ENCODE data around the gene CTPS1.

Gene CTPS1

DNA sequence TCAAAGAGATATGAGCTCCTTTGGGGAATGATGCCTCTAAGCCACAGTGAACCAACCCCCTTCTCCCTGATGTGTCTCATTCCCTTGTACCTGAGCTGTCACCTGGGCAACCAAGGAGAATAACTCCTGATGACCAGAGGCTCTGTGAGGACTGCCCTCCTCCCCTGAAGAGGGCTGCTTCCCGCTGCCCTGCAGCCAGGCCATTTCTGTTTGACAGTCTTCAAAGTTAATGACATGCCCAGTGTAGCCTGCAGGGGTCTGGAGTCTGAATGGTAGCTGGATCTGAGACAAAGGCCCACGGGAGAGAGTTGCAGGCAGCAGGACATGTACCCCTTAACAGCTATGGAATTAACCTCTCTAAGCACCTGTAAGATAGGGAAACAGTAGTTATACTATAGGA is 45.5 kb downstream of the CTPS1 start:
- DNase-seq (ENCODE audit: low spot score): no peak

DNA sequence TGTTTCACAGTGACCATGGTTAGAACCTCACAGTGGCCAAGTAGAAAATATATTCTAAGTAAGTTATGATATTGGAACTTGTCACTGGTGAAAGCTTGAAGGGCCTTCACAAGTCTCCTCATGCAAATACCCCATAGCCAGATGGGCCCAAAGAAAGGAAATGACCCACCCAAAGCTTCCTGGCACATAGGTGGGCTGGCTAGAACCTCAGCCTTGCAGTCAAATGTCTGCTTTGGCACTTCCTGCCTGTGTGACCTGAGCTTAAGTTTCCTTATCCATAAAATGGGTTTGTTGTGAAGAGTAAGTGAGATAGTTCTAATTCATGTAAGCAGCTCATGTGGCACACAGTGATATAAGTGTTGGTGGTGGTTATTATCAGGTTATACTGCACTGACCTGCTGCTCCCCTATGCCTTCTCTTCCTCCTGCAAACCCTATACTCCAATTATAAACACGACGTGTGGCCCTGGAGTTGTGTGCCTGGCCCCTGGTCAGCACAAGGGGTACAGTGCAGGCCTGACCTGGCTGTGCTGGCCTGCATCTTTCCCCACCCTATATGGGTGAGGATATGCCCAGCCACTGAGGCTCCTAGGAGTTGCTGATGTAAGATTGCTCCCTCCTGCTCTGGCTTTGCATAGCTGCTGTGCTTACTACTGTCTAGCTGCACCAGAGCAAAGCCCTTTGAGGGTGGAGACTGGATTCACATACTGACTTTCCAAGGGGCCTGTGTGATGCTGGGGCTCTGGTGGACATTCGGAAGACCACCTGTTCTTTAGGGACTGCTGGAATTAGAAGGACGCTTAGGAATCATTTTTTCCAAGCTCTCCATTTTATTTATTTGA is 46.7 kb downstream of the CTPS1 start:
- DNase-seq (ENCODE audit: low spot score): no peak

DNA sequence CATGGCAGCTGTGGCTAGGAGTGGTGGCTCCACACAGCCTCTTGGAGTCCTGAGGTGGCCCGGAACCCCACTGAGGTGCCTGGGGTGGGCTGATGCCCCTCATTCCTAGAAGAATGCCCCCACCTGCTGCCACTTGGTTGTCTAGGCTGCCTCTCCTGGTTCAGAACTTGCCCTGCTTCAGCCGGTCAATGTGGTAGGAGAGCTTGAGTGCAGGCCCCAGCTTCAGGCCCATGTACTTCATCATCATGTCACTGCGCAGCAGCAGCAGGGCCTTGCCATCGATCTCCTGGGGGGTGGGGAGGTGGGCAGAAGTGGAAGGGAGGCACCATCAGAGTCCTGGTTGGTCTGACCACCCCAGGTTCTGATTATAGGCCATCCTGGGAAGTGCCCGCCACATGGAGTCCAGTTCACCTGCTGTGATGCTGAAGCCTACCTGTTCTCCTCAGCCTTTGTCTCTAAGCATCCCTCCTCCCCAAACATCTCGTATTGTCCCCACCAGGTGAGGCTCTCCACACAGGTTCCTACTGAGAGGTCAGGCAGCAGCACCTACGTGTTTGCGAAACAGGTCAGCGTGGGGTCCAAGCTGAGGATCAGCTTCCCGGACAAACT is 48.6 kb downstream of the CTPS1 start:
- no peak for DNase-seq (ENCODE audit: low spot score)

DNA sequence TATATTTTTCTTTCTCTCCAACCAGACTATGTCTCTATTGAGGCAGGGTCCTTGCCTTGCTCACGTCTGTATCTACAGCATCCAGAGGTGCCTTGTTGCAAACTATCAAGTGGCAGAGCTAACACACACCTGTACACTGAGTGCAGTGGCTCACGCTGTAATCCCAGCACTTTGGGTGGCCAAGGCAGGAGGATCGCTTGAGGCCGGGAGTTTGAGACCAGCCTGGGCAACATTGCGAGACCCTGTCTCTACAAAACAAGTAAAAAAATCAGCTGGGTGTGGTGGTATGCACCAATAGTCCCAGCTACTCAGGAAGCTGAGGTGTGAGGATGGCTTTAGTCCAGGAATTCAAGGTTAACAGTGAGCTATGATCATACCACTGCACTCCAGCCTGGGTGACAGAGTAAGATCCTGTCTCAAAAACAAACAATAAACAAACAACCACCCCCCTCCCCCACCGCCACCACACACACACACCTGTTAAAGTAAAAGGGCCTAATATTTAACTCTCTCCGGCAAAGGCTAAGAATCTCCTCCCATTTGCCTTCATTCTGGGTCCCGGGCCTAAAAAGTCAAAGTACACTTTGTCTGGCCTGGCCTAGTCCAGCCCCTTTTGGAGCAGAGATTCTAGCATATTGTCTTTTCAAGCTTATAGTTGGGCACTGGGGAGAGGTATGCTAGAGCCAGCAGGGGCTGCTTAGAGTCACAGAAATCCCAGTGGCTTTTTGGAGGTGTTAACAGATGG is 51.5 kb downstream of the CTPS1 start:
- DNase-seq (ENCODE audit: low spot score): no peak

DNA sequence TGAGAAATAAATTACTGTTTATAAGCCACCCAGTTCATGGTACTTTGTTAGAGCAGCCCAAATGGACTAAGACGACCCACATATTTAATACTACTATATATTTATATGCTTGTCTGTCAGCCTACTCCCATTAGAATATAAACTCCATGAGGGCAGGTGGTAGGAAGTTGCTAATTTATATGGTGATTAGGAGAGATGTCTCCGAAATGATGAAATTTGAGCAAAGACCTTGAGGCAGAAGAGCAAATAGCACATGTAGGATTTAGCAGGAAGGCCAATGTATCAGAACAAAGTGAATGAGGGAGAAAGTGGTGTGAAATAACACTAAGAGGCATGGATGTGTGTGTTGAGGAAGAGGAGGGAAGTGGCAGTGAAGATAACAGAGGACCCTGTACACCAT is 52.7 kb downstream of the CTPS1 start:
- no peak for DNase-seq (ENCODE audit: low spot score)

DNA sequence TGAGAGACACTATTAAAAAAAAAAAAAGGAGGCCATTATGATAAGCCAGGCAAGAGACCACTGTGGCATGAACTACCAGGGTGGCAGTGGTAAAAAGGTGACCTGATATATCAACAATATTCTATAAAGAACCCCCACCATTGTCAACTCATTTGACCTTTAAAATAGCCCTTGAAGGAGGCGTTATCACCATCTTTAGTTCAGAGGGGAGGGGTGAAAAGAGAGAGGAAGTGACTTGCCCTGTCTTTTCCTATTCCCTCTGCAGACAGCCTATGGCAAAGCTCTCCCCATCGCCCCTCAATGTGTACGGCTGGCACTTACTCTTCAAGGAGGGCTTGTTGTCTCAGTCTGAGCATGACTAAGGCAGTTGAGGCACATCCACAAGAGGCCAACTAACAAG is 53.8 kb downstream of the CTPS1 start:
- DNase-seq (ENCODE audit: low spot score): no peak

DNA sequence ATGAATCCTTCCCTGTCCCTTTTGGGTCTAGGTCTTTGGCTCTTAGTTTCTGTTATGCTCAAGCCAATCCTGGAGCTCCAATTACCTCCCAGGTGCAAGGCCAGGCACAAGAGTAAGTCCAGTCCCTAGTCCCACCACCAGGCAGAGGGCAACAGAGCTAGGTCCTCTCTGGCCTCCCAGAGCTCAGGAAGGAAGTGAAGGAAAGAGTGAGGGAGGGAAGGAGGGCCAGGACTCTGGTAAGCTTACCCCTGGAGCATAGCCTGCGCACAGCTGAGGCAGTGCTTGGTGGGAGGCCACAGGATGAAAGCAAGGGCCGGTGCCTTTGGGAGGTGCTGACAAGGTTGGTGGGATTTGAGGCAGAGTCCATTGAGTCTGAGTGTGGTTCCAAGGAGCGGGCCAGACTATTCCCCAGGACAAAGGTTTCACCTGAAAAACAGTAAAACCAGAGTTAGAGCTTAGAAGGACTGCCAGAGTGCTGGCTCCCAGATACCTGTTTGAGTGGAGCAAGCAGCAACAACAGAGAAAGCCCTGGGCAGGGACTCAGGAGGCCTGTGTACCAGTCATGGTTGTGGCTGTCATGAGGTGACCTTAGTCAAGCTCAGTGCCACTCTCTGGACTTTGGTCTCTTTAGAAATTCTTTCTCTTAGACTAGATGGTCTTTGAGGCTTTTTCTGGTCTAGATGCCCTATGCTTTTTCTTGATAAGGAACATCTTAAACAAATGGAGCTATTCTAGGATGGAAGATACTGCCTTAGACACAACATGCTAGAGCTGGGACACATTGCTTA is 57.8 kb downstream of the CTPS1 start:
- DNase-seq (ENCODE audit: low spot score): no peak

DNA sequence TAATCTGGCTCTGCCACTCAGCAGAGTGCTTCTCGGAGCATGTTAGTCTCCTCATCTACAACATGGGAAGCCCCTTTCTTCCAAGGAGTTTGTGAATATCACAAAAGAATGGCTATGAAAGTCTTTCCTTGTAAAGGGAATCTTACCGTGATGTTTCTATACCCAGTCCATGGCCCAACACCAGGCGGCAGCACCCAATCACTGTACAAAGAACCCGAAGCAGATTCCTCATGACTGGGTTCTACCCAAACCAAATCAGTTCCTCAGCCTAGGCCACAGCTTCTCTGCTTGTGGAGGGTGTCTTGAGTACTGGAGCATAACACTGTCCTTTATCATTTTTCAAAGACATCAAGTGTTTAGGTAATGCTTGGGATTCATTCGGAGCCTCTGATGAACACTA is 58.6 kb downstream of the CTPS1 start:
- no peak for DNase-seq (ENCODE audit: low spot score)

DNA sequence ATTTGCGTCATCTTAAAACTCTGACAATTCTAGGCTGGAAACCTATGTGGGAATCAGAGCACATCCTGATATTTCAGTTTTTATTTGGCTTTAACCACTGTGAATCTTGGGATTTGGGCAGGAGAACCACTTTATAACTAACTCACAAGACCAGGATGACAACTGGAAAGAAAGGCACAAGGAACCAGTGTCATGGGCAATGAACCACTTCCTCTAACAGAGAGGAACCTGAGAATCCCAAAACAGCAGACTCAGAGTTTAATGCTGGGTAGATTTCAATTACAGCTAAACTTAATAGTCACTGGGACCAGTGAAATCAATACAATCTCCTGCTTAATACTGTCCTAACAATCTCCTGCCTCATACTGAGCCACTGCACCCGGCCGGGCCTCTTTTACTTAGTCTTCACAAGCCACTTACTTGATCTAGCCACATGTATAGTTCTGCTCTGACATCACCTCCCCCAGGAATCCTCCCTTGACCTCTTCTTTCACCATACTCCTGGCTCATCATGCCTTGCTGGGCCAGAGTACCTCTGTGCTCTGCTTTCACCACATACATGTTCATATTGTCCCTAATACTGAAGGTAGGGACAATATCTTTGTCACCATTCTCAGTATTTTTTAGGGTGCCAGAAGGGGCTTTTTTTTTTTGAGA is 62.2 kb downstream of the CTPS1 start:
- DNase-seq (ENCODE audit: low spot score): no peak

DNA sequence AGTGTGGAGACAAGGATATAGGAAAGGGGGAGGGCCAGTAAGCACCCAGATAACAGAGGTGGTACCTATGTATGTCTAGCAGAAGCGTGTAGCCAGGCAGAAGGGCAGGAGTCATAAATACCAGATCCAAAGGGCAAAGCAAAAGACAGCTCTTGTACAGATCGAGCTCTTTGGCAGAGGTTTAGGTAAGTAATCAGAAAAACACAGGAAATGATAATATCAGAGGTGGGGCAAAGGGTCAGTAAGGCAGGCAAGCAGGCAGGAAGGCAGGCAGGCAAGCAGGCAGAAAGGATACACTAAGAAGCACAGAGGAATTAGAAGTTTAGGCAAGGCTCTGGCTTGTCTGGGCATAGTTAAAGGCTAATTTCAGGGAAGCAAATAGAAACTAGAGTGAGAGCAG is 64.7 kb downstream of the CTPS1 start:
- no peak for DNase-seq (ENCODE audit: low spot score)

DNA sequence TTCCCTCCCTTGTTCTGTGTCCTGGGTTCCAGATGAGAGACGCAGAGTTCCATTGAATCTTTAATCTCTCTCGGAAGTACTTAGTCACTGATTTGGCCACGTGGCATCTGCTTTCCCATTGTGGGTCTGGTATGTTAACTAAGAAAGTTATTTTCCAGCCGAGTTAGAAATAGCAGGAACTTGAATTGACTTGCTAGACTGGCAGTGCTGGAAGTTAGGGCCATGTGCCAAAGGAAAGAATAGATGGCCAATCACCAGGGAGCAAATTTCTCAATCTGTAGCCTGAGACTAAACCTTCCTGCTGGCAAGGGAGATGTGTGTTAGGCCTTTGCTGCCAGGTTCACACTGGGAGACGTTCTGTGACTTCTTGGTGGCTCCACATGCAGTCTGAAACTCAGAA is 66.2 kb downstream of the CTPS1 start:
- no peak for DNase-seq (ENCODE audit: low spot score)

DNA sequence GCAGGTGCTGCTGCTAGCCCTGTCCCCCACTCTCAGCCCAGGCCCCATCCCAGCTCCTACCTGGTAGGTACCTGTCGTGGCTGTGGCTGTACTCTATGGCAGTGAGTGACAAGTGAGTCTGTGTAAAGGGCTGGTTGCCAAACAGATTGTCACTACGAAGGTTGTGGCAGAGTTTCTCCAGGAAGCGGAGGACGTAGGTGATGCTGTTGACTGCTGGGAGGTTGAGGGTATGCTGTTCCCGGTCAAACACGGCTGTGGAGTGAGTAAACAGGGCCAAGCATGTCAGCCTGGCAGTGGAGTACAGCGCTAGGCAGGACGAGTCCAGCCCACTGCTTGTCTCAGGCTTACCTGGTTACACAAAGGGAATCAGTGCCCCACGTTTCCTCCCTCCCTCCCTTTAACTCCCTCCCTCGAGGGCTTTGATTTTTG is 66.9 kb downstream of the CTPS1 start:
- DNase-seq (ENCODE audit: low spot score): no peak

DNA sequence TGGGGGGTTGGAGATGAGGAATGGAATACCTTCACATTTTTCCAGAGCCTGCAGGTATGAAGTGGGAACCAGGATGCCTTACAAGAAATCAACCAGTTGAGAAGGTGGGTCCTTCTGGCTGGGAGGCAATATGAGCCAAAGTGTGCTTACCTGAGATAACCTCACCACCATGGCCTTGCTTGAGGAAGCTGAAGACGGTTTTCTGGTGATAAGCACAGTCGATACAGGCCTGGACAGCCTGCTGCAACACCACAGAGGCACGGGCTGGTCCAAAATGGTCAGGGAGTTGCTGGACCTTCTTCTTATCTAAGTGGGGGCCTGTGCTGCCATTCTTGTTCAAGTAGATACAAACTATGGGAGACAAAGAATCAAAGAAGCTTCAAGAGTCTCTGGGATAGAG is 69.0 kb downstream of the CTPS1 start:
- no peak for DNase-seq (ENCODE audit: low spot score)

DNA sequence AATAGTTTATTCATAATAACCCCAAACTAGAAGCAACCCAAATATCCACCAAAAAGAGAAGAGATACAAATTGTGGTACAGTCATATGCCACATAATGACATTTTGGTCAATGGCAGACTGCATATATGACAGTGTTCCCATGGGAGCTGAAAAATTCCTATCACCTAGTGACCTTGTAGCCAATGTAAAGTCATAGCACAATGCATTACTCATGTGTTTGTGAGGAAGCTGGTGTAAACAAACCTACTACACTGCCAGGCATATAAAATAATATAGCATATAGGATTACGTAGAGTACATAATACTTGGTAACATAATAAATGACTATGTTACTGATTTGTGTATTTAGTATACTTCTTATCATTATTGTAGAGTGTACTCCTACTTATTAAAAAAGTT is 71.5 kb downstream of the CTPS1 start:
- DNase-seq (ENCODE audit: low spot score): no peak

DNA sequence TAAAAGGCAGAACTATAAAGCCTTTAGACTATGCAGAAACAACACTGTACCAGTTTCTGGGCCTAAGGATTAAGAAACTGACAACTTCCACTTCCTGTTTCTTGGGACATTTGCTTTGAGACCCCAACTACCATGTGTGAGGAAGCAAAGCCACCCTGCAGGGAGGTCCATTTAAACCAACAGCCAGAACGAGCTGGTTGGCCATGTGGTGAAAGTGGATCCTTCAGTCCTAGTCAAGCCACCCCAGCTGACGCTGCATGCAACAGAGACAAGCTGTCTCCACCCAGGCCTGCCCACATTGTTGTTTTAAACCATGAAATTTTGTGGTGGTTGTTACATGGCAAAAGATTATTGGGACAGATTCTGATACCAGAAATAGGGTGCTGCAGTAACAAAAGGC is 73.8 kb downstream of the CTPS1 start:
- DNase-seq (ENCODE audit: low spot score): no peak

DNA sequence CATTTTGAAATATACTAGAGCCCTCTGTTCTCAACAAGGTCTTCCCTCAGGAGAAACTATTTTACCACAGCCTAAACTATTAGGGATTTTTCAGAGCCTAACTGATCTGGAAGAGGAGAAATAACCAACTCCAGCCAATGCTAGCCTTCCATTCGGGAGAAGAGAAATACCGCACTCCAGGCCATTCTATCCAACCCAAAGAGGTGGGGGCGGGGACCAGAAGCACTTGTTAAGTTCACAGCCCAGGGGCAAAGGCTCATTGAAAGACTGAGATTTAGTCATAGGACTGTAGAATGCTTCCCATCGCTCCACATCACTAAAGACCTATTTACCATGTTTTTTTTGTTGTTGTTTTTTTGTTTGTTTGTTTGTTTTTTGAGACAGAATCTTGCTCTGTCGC is 77.4 kb downstream of the CTPS1 start:
- no peak for DNase-seq (ENCODE audit: low spot score)

Measured in CD4-positive, alpha-beta T cell treated with Interleukin-6 at 100 ng/mL for 8 hours (primary cell).